ENCODE measurements around the gene OTUB2. TPM values are rescaled to one million over a fixed set of nuclear protein-coding genes. Genes with fewer than 3 reads are reported as not detected.

Gene OTUB2
- total RNA-seq, 4 donors from 2014 or later, result 0.21 to 0.66 (median 0.60) TPM; not detected in 1

DNA sequence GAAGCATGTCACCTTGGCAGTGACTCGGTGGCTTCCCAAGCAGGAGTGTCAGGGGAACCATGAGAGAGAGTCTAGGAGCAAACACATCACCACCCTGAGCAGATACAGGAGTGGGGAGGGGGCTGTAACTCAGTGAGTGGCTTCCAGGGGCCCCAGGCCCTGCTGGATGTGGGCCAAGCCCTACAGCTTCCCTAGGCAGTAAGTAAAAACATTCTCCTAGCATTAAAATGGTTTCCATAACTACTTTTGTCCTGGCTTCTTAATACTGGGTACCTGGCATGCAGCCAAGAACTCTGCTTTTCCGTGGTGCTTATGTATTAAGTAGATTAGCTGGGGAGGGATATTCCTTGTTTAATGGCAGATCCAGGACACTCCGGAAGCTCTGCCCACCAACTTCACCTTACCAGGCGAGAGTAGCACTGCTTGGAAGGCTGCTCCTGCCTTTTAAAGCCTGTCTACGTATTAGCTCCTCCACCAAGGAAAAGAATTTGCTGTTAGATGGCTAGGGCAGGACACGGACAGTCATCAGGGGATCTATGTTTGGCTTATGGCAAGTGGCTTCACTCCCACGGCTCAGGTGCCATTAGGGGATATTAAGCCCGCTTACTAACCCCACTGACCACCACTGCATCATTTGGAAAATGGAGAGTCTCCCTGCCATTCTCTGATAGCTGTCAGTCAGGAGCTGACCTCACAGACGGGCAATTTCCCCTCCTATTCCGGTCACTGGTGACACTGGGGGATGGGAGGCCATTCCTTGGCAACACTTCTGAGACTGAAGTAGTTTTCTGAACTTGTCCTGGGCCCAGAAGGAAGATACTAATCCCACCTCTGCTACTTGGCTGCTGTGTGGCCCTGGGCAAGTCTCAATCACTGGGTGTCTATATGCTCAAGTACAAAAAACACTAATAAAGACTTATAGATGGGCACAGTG is 22.8 kb downstream of the OTUB2 start:
- H3K4me3 ChIP-seq, result no peak overlapping the region
- H3K9me3 ChIP-seq, result no peaks in the 10 kb centered on the region
- peaks cover 0 to 13% (median 0%) of the 10 kb centered on the region in 4 donors for H3K4me1 ChIP-seq
- WGBS, 2 donors, result 60 to 68% methylated on average over 10 of the region's 10 CpGs
- TF ChIP-seq POLR2A (IDR thresholded peaks at IDR 0.05) (no peak), EP300 (IDR thresholded peaks at IDR 0.05) (no peak)
- TF ChIP-seq, protein P1, sequence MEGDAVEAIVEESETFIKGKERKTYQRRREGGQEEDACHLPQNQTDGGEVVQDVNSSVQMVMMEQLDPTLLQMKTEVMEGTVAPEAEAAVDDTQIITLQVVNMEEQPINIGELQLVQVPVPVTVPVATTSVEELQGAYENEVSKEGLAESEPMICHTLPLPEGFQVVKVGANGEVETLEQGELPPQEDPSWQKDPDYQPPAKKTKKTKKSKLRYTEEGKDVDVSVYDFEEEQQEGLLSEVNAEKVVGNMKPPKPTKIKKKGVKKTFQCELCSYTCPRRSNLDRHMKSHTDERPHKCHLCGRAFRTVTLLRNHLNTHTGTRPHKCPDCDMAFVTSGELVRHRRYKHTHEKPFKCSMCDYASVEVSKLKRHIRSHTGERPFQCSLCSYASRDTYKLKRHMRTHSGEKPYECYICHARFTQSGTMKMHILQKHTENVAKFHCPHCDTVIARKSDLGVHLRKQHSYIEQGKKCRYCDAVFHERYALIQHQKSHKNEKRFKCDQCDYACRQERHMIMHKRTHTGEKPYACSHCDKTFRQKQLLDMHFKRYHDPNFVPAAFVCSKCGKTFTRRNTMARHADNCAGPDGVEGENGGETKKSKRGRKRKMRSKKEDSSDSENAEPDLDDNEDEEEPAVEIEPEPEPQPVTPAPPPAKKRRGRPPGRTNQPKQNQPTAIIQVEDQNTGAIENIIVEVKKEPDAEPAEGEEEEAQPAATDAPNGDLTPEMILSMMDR (IDR thresholded peaks at IDR 0.05), result no peak
- H3K36me3 ChIP-seq, result peaks cover 0 to 99% (median 27%) of the 10 kb centered on the region in 3 donors
- no peak overlapping the region for H3K27ac ChIP-seq
- no peaks in the 10 kb centered on the region for H3K27me3 ChIP-seq
- DNase-seq (ENCODE audit: low spot score in 2 of 2), result no peak

DNA sequence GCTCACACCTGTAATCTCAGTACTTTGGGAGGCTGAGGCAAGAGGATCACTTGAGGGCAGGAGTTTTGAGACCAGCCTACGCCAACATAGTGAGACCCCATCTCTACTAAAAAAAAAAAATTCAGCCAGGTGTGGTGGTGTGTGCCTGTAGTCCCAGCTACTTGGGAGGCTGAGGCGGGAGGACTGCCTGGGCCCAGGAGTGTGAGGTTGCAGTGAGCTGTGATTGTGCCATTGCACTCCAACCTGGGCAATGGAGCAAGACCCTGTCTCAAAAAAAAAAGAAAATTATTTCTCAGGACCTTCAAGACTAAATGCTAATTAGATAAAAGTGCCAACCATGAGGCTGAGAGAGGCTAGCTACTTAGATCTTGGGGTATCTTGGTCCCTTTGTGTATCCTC is 23.5 kb downstream of the OTUB2 start:
- Histone ChIP-seq H3K36me3 (peaks cover 0 to 99% (median 34%) of the 10 kb centered on the region in 3 donors), H3K4me3 (no peak overlapping the region), H3K4me1 (peaks cover 0 to 13% (median 0%) of the 10 kb centered on the region in 4 donors), H3K9me3 (no peaks in the 10 kb centered on the region), H3K27ac (no peak overlapping the region), H3K27me3 (no peaks in the 10 kb centered on the region)
- TF ChIP-seq POLR2A (IDR thresholded peaks at IDR 0.05), result no peak
- TF ChIP-seq, protein P1 (IDR thresholded peaks at IDR 0.05), result no peak
- TF ChIP-seq EP300 (IDR thresholded peaks at IDR 0.05), result no peak
- 93 to 94% methylated on average over 2 of the region's 2 CpGs for whole genome bisulfite sequencing, 2 donors
- DNase-seq (ENCODE audit: low spot score in 2 of 2), result no peak

DNA sequence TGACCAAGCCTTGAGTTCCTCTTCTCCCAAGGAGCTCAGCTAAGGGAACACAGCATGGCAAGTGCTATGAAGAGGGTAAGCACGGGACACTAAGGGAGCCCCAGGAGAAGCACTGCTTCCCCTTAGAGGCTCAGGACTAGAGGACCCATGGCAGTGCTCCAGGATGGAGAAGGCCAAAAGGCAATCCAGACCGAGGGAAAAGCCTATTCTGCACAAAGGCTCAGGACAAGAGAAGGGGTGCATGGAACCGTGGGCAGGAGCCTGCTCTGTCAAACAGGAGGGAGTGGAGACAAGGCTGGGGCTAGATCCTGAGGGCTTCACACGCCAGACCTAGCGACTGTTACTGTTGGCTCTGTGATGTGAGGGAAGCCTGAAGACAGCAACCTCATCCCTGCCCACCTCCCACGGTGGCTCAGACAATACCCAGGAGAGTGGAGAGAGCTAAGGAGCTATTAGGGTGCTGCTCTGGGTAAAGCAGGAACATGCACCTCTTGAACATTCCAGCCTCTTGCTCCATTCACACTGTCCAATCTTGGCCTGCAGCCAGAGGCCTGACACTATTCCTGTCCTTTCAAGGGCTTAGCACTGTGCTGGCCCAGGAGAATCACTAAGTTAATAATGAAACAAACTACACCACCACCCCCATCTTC is 24.2 kb downstream of the OTUB2 start:
- H3K27me3 ChIP-seq, result no peaks in the 10 kb centered on the region
- DNase-seq (ENCODE audit: low spot score in 2 of 2), result no peak
- TF ChIP-seq POLR2A (IDR thresholded peaks at IDR 0.05), result no peak
- TF ChIP-seq EP300 (IDR thresholded peaks at IDR 0.05), result no peak
- TF ChIP-seq, protein P1 (IDR thresholded peaks at IDR 0.05), result no peak
- H3K4me1 ChIP-seq, result peaks cover 0 to 13% (median 0%) of the 10 kb centered on the region in 4 donors
- H3K9me3 ChIP-seq, result no peaks in the 10 kb centered on the region
- H3K4me3 ChIP-seq, result no peak overlapping the region
- no peak overlapping the region for H3K27ac ChIP-seq
- 81 to 83% methylated on average over 6 of the region's 6 CpGs for WGBS, 2 donors
- peaks cover 0 to 99% (median 41%) of the 10 kb centered on the region in 3 donors for H3K36me3 ChIP-seq

DNA sequence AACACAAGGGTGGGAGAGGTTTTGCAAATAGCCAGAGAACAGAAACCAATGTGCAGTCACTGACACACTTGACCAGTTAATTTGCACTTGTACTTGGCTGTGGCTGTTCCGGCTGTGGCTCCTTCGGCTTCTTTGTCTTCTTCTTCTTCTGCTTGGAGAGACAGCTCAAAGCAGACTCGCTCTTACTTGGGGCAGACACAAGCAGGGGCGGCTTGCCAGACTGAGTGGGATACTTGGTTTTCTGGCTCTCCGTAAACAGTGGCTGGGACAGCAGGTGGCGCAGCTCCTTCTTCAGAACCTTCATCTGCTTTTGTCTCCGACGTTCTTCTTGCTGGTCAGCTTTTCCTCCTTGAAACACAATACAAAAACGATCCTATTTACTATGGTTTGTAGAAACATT is 25.0 kb downstream of the OTUB2 start:
- Histone ChIP-seq H3K27ac (peak overlapping the region in 1 of 4 donors; percentile 58), H3K36me3 (peaks cover 0 to 99% (median 44%) of the 10 kb centered on the region in 3 donors)
- TF ChIP-seq, protein P1 (IDR thresholded peaks at IDR 0.05), result peak in 4 of 5 experiments; percentile 17 to 43 (median 30)
- no peak for TF ChIP-seq POLR2A (IDR thresholded peaks at IDR 0.05)

More for the DNA sequence above, 25.0 kb downstream of the OTUB2 start:
- Histone ChIP-seq H3K4me3 (no peak overlapping the region), H3K4me1 (peaks cover 0 to 13% (median 0%) of the 10 kb centered on the region in 4 donors), H3K27me3 (no peaks in the 10 kb centered on the region), H3K9me3 (no peaks in the 10 kb centered on the region)
- WGBS, 2 donors, result 40 to 47% methylated on average over 9 of the region's 9 CpGs
- peak in 1 of 2 donors; percentile 45 for DNase-seq (ENCODE audit: low spot score in 2 of 2)
